GM21515 (cell line): ENCODE results near the gene STARD5.
"Not testable (repeated sequence)": the region's sequence is repeated elsewhere in the genome, so short reads cannot be mapped to it uniquely, and the experiment has no call there.

ENCODE experiments used
- ATAC-seq: cut with Tn5 transposase; IDR thresholded peaks from one replicate; pipeline ENCODE4 v1.9.1; 2021; ENCODE audit not compliant: unreplicated experiment

STARD5 gene

GRCh38 chr15:81323944-81324881, at the start of gene STARD5:
Gene STARD5 (minus strand): TSS chr15:81324141. CDS start chr15:81324099, 42 bp downstream.
- peak; percentile 100 for ATAC-seq

GRCh38 chr15:81373176-81373575, 49.2 kb upstream of the STARD5 start:
- ATAC-seq, result no peak

GRCh38 chr15:81372575-81372974, 48.6 kb upstream of the STARD5 start:
- ATAC-seq, result no peak

- no peak for ATAC-seq
Measured at GRCh38 chr15:81363718-81364500, 40.0 kb upstream of the STARD5 start.

GRCh38 chr15:81363276-81363675, 39.3 kb upstream of the STARD5 start:
- no peak for ATAC-seq

GRCh38 chr15:81362790-81363189, 38.8 kb upstream of the STARD5 start:
- no peak for ATAC-seq

GRCh38 chr15:81361891-81362290, 38.0 kb upstream of the STARD5 start:
- ATAC-seq, result no peak

- no peak for ATAC-seq
Measured at GRCh38 chr15:81360491-81360890, 36.5 kb upstream of the STARD5 start.

GRCh38 chr15:81358248-81358647, 34.3 kb upstream of the STARD5 start:
- no peak for ATAC-seq

GRCh38 chr15:81357180-81357686, 33.3 kb upstream of the STARD5 start:
- ATAC-seq, result no peak

GRCh38 chr15:81356252-81356651, 32.3 kb upstream of the STARD5 start:
- ATAC-seq, result no peak

GRCh38 chr15:81351651-81352050, 27.7 kb upstream of the STARD5 start:
- no peak for ATAC-seq

GRCh38 chr15:81349271-81349670, 25.3 kb upstream of the STARD5 start:
- ATAC-seq, result no peak

- ATAC-seq, result not testable (repeated sequence)
Measured at GRCh38 chr15:81348691-81349090, 24.8 kb upstream of the STARD5 start.

- no peak for ATAC-seq
Measured at GRCh38 chr15:81347910-81348309, 24.0 kb upstream of the STARD5 start.

- ATAC-seq, result no peak
Measured at GRCh38 chr15:81346611-81347010, 22.7 kb upstream of the STARD5 start.

GRCh38 chr15:81343371-81343770, 19.4 kb upstream of the STARD5 start:
- ATAC-seq, result no peak

- no peak for ATAC-seq
Measured at GRCh38 chr15:81341351-81341750, 17.4 kb upstream of the STARD5 start.

- no peak for ATAC-seq
Measured at GRCh38 chr15:81339851-81340250, 15.9 kb upstream of the STARD5 start.

- no peak for ATAC-seq
Measured at GRCh38 chr15:81339321-81339720, 15.4 kb upstream of the STARD5 start.

GRCh38 chr15:81338170-81339007, 14.4 kb upstream of the STARD5 start:
- ATAC-seq, result no peak
